GM12878 (cell line): ENCODE results near the gene ZNF655. TPM values are rescaled to one million over a fixed set of nuclear protein-coding genes. Genes with fewer than 3 reads are reported as not detected.

ENCODE experiments used
- ATAC-seq: fragments of 200-7000 bp; cut with Tn5 transposase; 3 replicates; pipeline ENCODE4 v1.9.1; 2020; ENCODE audit warnings: mild to moderate bottlenecking, moderate library complexity
- BruUV-seq: library from RNA; stranded (reverse); fragments of 400-500 nt; replicated peaks from 2 replicates; lab custom pipeline; 2021; lab: Mats Ljungman, UMichigan
- CTCF ChIA-PET: fragments of 300-600 bp; sonication (Branson Sonifier 250); formaldehyde crosslinking; extraction: SDS; loops from one replicate; lab custom pipeline; 2021; ENCODE audit warnings: inconsistent platforms; lab: Yijun Ruan, JAX
- POLR2A ChIA-PET: fragments of 350-600 bp; formaldehyde crosslinking; extraction: SDS; loops from one replicate; lab custom pipeline; 2021; ENCODE audit warnings: inconsistent platforms; lab: Charles Lee
- RAD21 ChIA-PET: fragments of 300-600 bp; sonication (Branson Sonifier 250); formaldehyde crosslinking; loops from one replicate; lab custom pipeline; 2023; ENCODE audit warnings: antibody characterized with exemption; ENCODE audit not compliant: unreplicated experiment; lab: Charles Lee
- SMC1A ChIA-PET: fragments of 300-600 bp; sonication (Branson Sonifier 250); formaldehyde crosslinking; loops from one replicate; lab custom pipeline; 2023; ENCODE audit not compliant: unreplicated experiment, uncharacterized antibody; lab: Charles Lee
- DNase-seq: peaks from one replicate; pipeline ENCODE4 v3.0.0-alpha.2; 2011; ENCODE audit warnings: low read depth, low spot score
- FAIRE-seq: peaks from 3 replicates; lab custom pipeline; 2011; peaks lifted over from hg19 to GRCh38; lab: Jason Lieb, UNC
- H2AFZ ChIP-seq: 2 replicates; pipeline ENCODE4 v1.6.0; 2011; ENCODE audit warnings: low read depth, low read length, control low read depth; ENCODE audit not compliant: control insufficient read depth
- H3K27ac ChIP-seq: 2 replicates; pipeline ENCODE4 v1.5.1; 2011; ENCODE audit warnings: control low read depth; ENCODE audit not compliant: control insufficient read depth, insufficient read depth
- H3K27me3 ChIP-seq, 2 experiments: replicated peaks in 1 of 2; 2 replicates each; pipeline versions ENCODE4 v1.6.0 to v1.6.1; 2011; ENCODE audit warnings: low read length in 1 of 2; ENCODE audit not compliant: control insufficient read depth in 2 of 2, insufficient read depth in 2 of 2
- H3K36me3 ChIP-seq, 2 experiments: 2 replicates each; pipeline ENCODE4 v1.5.1; 2011; ENCODE audit warnings: low read length in 1 of 2; ENCODE audit not compliant: control insufficient read depth in 2 of 2, insufficient read depth in 2 of 2
- H3K4me1 ChIP-seq: 2 replicates; pipeline ENCODE4 v1.6.1; 2011; ENCODE audit warnings: mild to moderate bottlenecking, low read length, moderate library complexity, mixed read lengths; ENCODE audit not compliant: control insufficient read depth, insufficient read depth
- H3K4me2 ChIP-seq: 2 replicates; pipeline ENCODE4 v1.6.0; 2011; ENCODE audit warnings: control low read depth; ENCODE audit not compliant: control insufficient read depth, insufficient read depth
- H3K4me3 ChIP-seq: fragments of 200-600 bp; sonication (generic); 2 replicates; pipeline ENCODE4 v1.5.1; 2016
- H3K79me2 ChIP-seq: 2 replicates; pipeline ENCODE4 v1.6.0; 2011; ENCODE audit warnings: low read length; ENCODE audit not compliant: control insufficient read depth, insufficient read depth
- H3K9ac ChIP-seq: 2 replicates; pipeline ENCODE4 v1.8.0; 2011; ENCODE audit warnings: low read length, control low read depth, mixed read lengths; ENCODE audit not compliant: control insufficient read depth, insufficient read depth
- H3K9me3 ChIP-seq: replicated peaks from 3 replicates; pipeline ENCODE4 v1.5.1; 2011; ENCODE audit warnings: mild to moderate bottlenecking, low read length; ENCODE audit not compliant: control insufficient read depth, insufficient read depth
- H4K20me1 ChIP-seq: 2 replicates; pipeline ENCODE4 v1.6.0; 2011; ENCODE audit not compliant: control insufficient read depth, insufficient read depth
- BACH1 ChIP-seq: fragments of 450-650 bp; IDR thresholded peaks from 2 replicates; pipeline ENCODE4 v1.6.1; 2017; ENCODE audit warnings: mild to moderate bottlenecking, borderline replicate concordance
- CTCF ChIP-seq, 3 experiments: IDR thresholded peaks in 2 of 3; conservative IDR thresholded peaks in 1 of 3; 2 replicates each; pipeline ENCODE4 v1.5.1; 2011; ENCODE audit warnings: low read depth in 3 of 3, low read length in 3 of 3, mild to moderate bottlenecking in 3 of 3, control low read depth in 2 of 3, moderate library complexity in 2 of 3, inconsistent platforms in 1 of 3, mixed read lengths in 1 of 3; ENCODE audit not compliant: control insufficient read depth in 2 of 3, insufficient read depth in 1 of 3; ENCODE audit errors: extremely low read depth in 1 of 3
- E4F1 ChIP-seq: fragments of 450-650 bp; IDR thresholded peaks from 2 replicates; pipeline ENCODE4 v1.6.1; 2018; ENCODE audit warnings: borderline replicate concordance, mild to moderate bottlenecking; ENCODE audit not compliant: partially characterized antibody
- EGR1 ChIP-seq, 2 experiments: IDR thresholded peaks; 1 replicate in 1 of 2; 2 replicates in 1 of 2; pipeline ENCODE4 v1.6.1; 2011 to 2012; ENCODE audit warnings: low read depth in 2 of 2, low read length in 2 of 2, borderline replicate concordance in 1 of 2, mild to moderate bottlenecking in 1 of 2, moderate library complexity in 1 of 2
- ESRRA ChIP-seq: IDR thresholded peaks from 2 replicates; pipeline ENCODE4 v1.6.1; 2012; ENCODE audit warnings: mild to moderate bottlenecking, low read length, improper control_type of control experiment
- GATAD2B ChIP-seq: fragments of 450-650 bp; conservative IDR thresholded peaks from 2 replicates; pipeline ENCODE4 v1.6.1; 2017; ENCODE audit warnings: low read depth, mild to moderate bottlenecking, moderate library complexity
- IRF4 ChIP-seq: IDR thresholded peaks from 2 replicates; pipeline ENCODE4 v1.6.1; 2011; ENCODE audit warnings: low read depth, low read length
- JUNB ChIP-seq: IDR thresholded peaks from 2 replicates; pipeline ENCODE4 v1.6.1; 2016; ENCODE audit warnings: antibody characterized with exemption, mild to moderate bottlenecking
- POLR2A ChIP-seq: IDR thresholded peaks from 2 replicates; pipeline ENCODE4 v1.6.1; 2011; ENCODE audit warnings: low read depth, mild to moderate bottlenecking, low read length
- SMAD5 ChIP-seq: IDR thresholded peaks from 2 replicates; pipeline ENCODE4 v1.6.1; 2016; ENCODE audit warnings: antibody characterized with exemption, low read depth
- SUPT20H ChIP-seq: IDR thresholded peaks from 2 replicates; pipeline ENCODE4 v1.6.1; 2011; ENCODE audit warnings: low read depth, mild to moderate bottlenecking, low read length, moderate library complexity, borderline replicate concordance; ENCODE audit not compliant: control insufficient read depth
- ZNF384 ChIP-seq: IDR thresholded peaks from 2 replicates; pipeline ENCODE4 v1.6.1; 2012; ENCODE audit warnings: low read depth, mild to moderate bottlenecking, low read length, improper control_type of control experiment, borderline replicate concordance
- WGBS: methylation state at CpG from one replicate; pipeline ENCODE4 v1.1.6; 2016; ENCODE audit warnings: low lambda C conversion rate; ENCODE audit not compliant: insufficient replicate concordance, insufficient coverage; ENCODE audit errors: missing lambda C conversion rate; 5-methylcytosine and 5-hydroxymethylcytosine counted together
- in situ Hi-C: fragments of 300-500 bp; cut with MboI; formaldehyde crosslinking; loops from 9 replicates; pipeline ENCODE4 v1.14.3; 2018; ENCODE audit warnings: mixed read lengths
- intact Hi-C: fragments of 100-400 bp; cut with micrococcal nuclease; formaldehyde crosslinking; loops from one replicate; pipeline ENCODE4 v1.14.2; 2022; ENCODE audit not compliant: unreplicated experiment
- polyA plus RNA-seq, 11 experiments: library from polyadenylated mRNA; depleted of rRNA in 4 of 11; unstranded in 6 of 11; stranded (reverse) in 5 of 11; fragments of >200 nt; fragmentation: Nextera tagmentation in 4 of 11; fragmentation: Illumina TruSeq in 1 of 11; extraction: Ambion mirVana in 4 of 11; extraction: Trizol in 1 of 11; gene quantifications; 1 replicate in 1 of 11; 2 replicates in 10 of 11; pipeline versions ENCODE4 v1.2.1 to v1.2.3, GENCODE V29; 2011 to 2016; ENCODE audit warnings: inconsistent platforms in 2 of 11, missing spikeins in 2 of 11, low read depth in 1 of 11
- total RNA-seq, 4 experiments: library from RNA; depleted of rRNA in 3 of 4; stranded (reverse); fragments of >200 nt in 3 of 4; fragmentation: Illumina TruSeq in 1 of 4; extraction: Trizol in 1 of 4; gene quantifications; 2 replicates each; pipeline versions ENCODE4 v1.2.1 to v1.2.3, GENCODE V29; 2013 to 2021
- TF ChIP-seq, protein P1 (sequence below): fragments of 450-650 bp; formaldehyde crosslinking; IDR thresholded peaks from 2 replicates; pipeline ENCODE4 v1.4.0; 2020; ENCODE audit warnings: mild to moderate bottlenecking, moderate library complexity

ZNF655 gene
- total and polyA plus RNA-seq, 10 of the 15 experiments (the other 5 are each of a cell fraction or from before 2014, with no cell fraction given), result 14.5 to 107 (median 52.8) TPM

DNA sequence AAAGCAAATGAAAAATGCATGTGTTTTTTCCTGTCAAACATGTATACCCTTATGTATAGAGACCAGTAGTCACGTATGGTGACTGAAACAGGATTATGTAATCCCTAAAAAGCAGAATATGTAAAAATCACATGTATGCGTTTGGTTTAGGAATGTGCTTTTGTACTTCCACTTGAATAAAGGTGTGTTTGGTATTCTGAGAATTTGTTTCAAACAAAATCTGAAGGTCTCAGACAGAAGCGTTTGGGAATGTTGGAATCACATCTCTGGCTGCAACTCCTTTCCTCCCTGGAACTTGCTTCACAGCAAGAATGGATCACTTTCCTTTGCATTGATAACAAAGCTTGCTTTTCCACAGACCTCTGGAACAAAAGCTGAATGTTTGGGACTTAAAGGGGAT is 17.8 kb downstream of the ZNF655 start:
- BruUV-seq, result no TSS peak
- ATAC-seq (no peak), DNase-seq (no peak), FAIRE-seq (no peak)
- H3K9me3 ChIP-seq, result no peaks in the 10 kb centered on the region
- no peaks in the 10 kb centered on the region for H3K79me2 ChIP-seq
- H3K4me2 ChIP-seq, result no peak overlapping the region
- no peaks in the 10 kb centered on the region for H3K4me1 ChIP-seq
- peaks cover 1 to 3% of the 10 kb centered on the region in 2 experiments; a peak in 2 of 4 replicates for H3K36me3 ChIP-seq
- intact Hi-C loops (no loop called here), in situ Hi-C loops (no loop called here)
- no peak overlapping the region for H3K4me3 ChIP-seq
- ChIA-PET RAD21 (no interaction called here), CTCF (no interaction called here), SMC1A (no interaction called here), POLR2A (no interaction called here)
- no peak overlapping the region for H3K27ac ChIP-seq
- no peaks in the 10 kb centered on the region; a peak in 1 of 4 replicates for H3K27me3 ChIP-seq
- no peaks in the 10 kb centered on the region for H4K20me1 ChIP-seq
- no peak overlapping the region for H2AFZ ChIP-seq
- TF ChIP-seq, protein P1, sequence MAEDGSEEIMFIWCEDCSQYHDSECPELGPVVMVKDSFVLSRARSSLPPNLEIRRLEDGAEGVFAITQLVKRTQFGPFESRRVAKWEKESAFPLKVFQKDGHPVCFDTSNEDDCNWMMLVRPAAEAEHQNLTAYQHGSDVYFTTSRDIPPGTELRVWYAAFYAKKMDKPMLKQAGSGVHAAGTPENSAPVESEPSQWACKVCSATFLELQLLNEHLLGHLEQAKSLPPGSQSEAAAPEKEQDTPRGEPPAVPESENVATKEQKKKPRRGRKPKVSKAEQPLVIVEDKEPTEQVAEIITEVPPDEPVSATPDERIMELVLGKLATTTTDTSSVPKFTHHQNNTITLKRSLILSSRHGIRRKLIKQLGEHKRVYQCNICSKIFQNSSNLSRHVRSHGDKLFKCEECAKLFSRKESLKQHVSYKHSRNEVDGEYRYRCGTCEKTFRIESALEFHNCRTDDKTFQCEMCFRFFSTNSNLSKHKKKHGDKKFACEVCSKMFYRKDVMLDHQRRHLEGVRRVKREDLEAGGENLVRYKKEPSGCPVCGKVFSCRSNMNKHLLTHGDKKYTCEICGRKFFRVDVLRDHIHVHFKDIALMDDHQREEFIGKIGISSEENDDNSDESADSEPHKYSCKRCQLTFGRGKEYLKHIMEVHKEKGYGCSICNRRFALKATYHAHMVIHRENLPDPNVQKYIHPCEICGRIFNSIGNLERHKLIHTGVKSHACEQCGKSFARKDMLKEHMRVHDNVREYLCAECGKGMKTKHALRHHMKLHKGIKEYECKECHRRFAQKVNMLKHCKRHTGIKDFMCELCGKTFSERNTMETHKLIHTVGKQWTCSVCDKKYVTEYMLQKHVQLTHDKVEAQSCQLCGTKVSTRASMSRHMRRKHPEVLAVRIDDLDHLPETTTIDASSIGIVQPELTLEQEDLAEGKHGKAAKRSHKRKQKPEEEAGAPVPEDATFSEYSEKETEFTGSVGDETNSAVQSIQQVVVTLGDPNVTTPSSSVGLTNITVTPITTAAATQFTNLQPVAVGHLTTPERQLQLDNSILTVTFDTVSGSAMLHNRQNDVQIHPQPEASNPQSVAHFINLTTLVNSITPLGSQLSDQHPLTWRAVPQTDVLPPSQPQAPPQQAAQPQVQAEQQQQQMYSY, result no peak
- TF ChIP-seq ZNF384 (no peak), BACH1 (no peak), IRF4 (no peak), EGR1 (IDR thresholded peaks at IDR 0.05; ENCODE audit: borderline replicate concordance in 1 of 2, low read depth in 2 of 2, low read length in 2 of 2) (no peak), JUNB (no peak), SMAD5 (no peak), CTCF (IDR thresholded peaks at IDR 0.05 in 2 of 3, conservative IDR thresholded peaks at IDR 0.05 in 1 of 3; ENCODE audit: control insufficient read depth in 2 of 3, extremely low read depth in 1 of 3, insufficient read depth in 1 of 3, low read depth in 3 of 3, low read length in 3 of 3) (no peak), GATAD2B (no peak), E4F1 (no peak), SUPT20H (no peak), POLR2A (no peak), ESRRA (no peak)
- H3K9ac ChIP-seq, result no peak overlapping the region
- 93% methylated on average over 3 of the region's 3 CpGs for WGBS
